ENCODE results near the gene BRAF. TPM values are rescaled to one million over a fixed set of nuclear protein-coding genes. Genes with fewer than 3 reads are reported as not detected.
"Not testable (repeated sequence)": the region's sequence is repeated elsewhere in the genome, so short reads cannot be mapped to it uniquely, and the experiment has no call there.

The BRAF gene
- total RNA-seq, 2 donors from 2014 or later: 45.7 to 46.7 TPM

GRCh38 chr7:140828741-140829140 lies 96.0 kb downstream of the BRAF start:
- Mint-ChIP-seq H3K4me1 (peaks cover 14% of the 10 kb centered on the region), H3K4me3 (no peak overlapping the region), H3K9me3 (no peaks in the 10 kb centered on the region), H3K27me3 (ENCODE audit: insufficient read depth) (no peaks in the 10 kb centered on the region), H3K36me3 (ENCODE audit: low read depth) (peaks cover 38% of the 10 kb centered on the region), H3K27ac (no peak overlapping the region)
- no peak for TF ChIP-seq CTCF (conservative IDR thresholded peaks at IDR 0.05)
- H3K4me3 ChIP-seq (ENCODE audit: low read length): no peak overlapping the region
- H3K4me1 ChIP-seq (ENCODE audit: control insufficient read depth, insufficient read depth, low read length): peaks cover 8% of the 10 kb centered on the region
- no peak overlapping the region for H3K27ac ChIP-seq (ENCODE audit: low read depth, low read length)
- H3K36me3 ChIP-seq (ENCODE audit: control insufficient read depth, insufficient read depth, low read length): peaks cover 39% of the 10 kb centered on the region
- peaks cover 6% of the 10 kb centered on the region for H3K9me3 ChIP-seq (ENCODE audit: control insufficient read depth, low read length)
- H3K9ac ChIP-seq (ENCODE audit: extremely low read depth, low read length, poor library complexity, severe bottlenecking): no peak overlapping the region
- 83 to 100% methylated on average over 1 of the region's 1 CpG for whole genome bisulfite sequencing, 2 experiments (ENCODE audit: insufficient coverage in 1 of 2, insufficient read length in 1 of 2)
- no peak for DNase-seq
- no peaks in the 10 kb centered on the region for H3K27me3 ChIP-seq (ENCODE audit: control insufficient read depth, insufficient read depth, low read length, poor library complexity, severe bottlenecking)

GRCh38 chr7:140817383-140817782 lies 107.3 kb downstream of the BRAF start:
- not testable (repeated sequence) for DNase-seq; H3K4me3 Mint-ChIP-seq; H3K27ac Mint-ChIP-seq; H3K27me3 Mint-ChIP-seq (ENCODE audit: insufficient read depth); H3K4me1 ChIP-seq (ENCODE audit: control insufficient read depth, insufficient read depth, low read length); H3K9ac ChIP-seq (ENCODE audit: extremely low read depth, low read length, poor library complexity, severe bottlenecking); H3K27me3 ChIP-seq (ENCODE audit: control insufficient read depth, insufficient read depth, low read length, poor library complexity, severe bottlenecking); H3K27ac ChIP-seq (ENCODE audit: low read depth, low read length); H3K4me3 ChIP-seq (ENCODE audit: low read length); H3K4me1 Mint-ChIP-seq
- peaks cover 15% of the 10 kb centered on the region for H3K9me3 ChIP-seq (ENCODE audit: control insufficient read depth, low read length)
- peaks cover 14% of the 10 kb centered on the region for H3K36me3 ChIP-seq (ENCODE audit: control insufficient read depth, insufficient read depth, low read length)
- peaks cover 28% of the 10 kb centered on the region for H3K36me3 Mint-ChIP-seq (ENCODE audit: low read depth)
- H3K9me3 Mint-ChIP-seq: peaks cover 12% of the 10 kb centered on the region

GRCh38 chr7:140810830-140811556 lies 113.7 kb downstream of the BRAF start:
- Mint-ChIP-seq H3K4me3 (no peak overlapping the region), H3K9me3 (no peaks in the 10 kb centered on the region), H3K27ac (no peak overlapping the region), H3K36me3 (ENCODE audit: low read depth) (peaks cover 12% of the 10 kb centered on the region), H3K4me1 (peaks cover 2% of the 10 kb centered on the region), H3K27me3 (ENCODE audit: insufficient read depth) (no peaks in the 10 kb centered on the region)
- 0 to 66% methylated on average over 1 to 5 of the region's 5 CpGs for WGBS, 2 experiments (ENCODE audit: insufficient coverage in 1 of 2, insufficient read length in 1 of 2)
- no peaks in the 10 kb centered on the region for H3K27me3 ChIP-seq (ENCODE audit: control insufficient read depth, insufficient read depth, low read length, poor library complexity, severe bottlenecking)
- TF ChIP-seq CTCF (conservative IDR thresholded peaks at IDR 0.05): peak; percentile 91
- no peak overlapping the region for H3K9ac ChIP-seq (ENCODE audit: extremely low read depth, low read length, poor library complexity, severe bottlenecking)
- peaks cover 6% of the 10 kb centered on the region for H3K36me3 ChIP-seq (ENCODE audit: control insufficient read depth, insufficient read depth, low read length)
- DNase-seq: peak; percentile 88
- H3K4me3 ChIP-seq (ENCODE audit: low read length): no peak overlapping the region
- H3K27ac ChIP-seq (ENCODE audit: low read depth, low read length): no peak overlapping the region
- no peaks in the 10 kb centered on the region for H3K4me1 ChIP-seq (ENCODE audit: control insufficient read depth, insufficient read depth, low read length)
- H3K9me3 ChIP-seq (ENCODE audit: control insufficient read depth, low read length): no peaks in the 10 kb centered on the region

- no peak overlapping the region for H3K4me3 Mint-ChIP-seq
- H3K9me3 Mint-ChIP-seq: no peaks in the 10 kb centered on the region
- no peaks in the 10 kb centered on the region for H3K4me1 ChIP-seq (ENCODE audit: control insufficient read depth, insufficient read depth, low read length)
- H3K9ac ChIP-seq (ENCODE audit: extremely low read depth, low read length, poor library complexity, severe bottlenecking): no peak overlapping the region
- H3K9me3 ChIP-seq (ENCODE audit: control insufficient read depth, low read length): no peaks in the 10 kb centered on the region
- H3K36me3 Mint-ChIP-seq (ENCODE audit: low read depth): peaks cover 10% of the 10 kb centered on the region
- peaks cover 7% of the 10 kb centered on the region for H3K36me3 ChIP-seq (ENCODE audit: control insufficient read depth, insufficient read depth, low read length)
- no peak overlapping the region for H3K4me3 ChIP-seq (ENCODE audit: low read length)
- no peak for DNase-seq
- 94 to 100% methylated on average over 8 to 9 of the region's 9 CpGs for WGBS, 2 experiments (ENCODE audit: insufficient coverage in 1 of 2, insufficient read length in 1 of 2)
- no peak overlapping the region for H3K27ac ChIP-seq (ENCODE audit: low read depth, low read length)
- TF ChIP-seq CTCF (conservative IDR thresholded peaks at IDR 0.05): no peak
- no peaks in the 10 kb centered on the region for H3K27me3 Mint-ChIP-seq (ENCODE audit: insufficient read depth)
- no peaks in the 10 kb centered on the region for H3K27me3 ChIP-seq (ENCODE audit: control insufficient read depth, insufficient read depth, low read length, poor library complexity, severe bottlenecking)
- H3K27ac Mint-ChIP-seq: no peak overlapping the region
- peaks cover 2% of the 10 kb centered on the region for H3K4me1 Mint-ChIP-seq
Observed at GRCh38 chr7:140810385-140810784, 114.3 kb downstream of the BRAF start.

Measured in endodermal cell (in vitro differentiated cells).